ENCODE measurements around the gene MYO10.

DNA sequence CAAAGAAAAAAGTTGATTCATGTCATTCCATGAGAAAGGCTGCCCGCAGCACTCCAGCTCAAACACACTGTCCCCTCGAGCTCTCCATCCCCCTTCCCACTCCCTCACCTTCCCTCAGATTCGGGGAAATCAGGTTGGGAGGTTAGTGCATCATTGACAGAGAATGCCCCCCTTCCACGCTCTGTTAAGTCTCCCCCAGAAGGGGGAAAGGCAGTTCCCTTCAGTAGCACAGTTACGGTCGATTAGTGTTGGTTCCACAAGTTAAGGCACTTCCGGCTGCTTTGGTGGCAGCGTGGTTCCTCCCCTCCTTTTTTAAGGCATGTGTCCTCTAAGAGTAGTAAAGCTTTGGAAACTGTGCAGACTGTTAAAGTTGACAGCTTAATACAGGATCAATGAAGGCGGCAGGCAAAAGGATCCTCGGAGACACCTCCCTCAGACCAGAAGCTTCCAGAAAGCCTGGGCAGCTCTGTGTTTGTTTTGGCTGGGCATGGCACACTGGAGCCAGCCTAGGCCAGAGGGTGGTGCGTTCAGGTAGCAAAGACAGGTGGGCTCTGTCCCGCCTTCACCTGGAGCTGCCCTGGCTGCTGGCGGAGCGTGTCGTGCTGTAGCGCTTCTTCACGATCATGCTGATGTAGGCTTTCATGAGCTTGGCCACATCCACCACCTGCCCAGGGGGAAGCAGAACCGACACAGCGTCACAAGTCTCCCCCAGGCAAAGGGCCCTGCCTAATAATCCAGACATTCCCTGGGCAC lies 269.8 kb downstream of the MYO10 start:
- TF ChIP-seq, protein P1, sequence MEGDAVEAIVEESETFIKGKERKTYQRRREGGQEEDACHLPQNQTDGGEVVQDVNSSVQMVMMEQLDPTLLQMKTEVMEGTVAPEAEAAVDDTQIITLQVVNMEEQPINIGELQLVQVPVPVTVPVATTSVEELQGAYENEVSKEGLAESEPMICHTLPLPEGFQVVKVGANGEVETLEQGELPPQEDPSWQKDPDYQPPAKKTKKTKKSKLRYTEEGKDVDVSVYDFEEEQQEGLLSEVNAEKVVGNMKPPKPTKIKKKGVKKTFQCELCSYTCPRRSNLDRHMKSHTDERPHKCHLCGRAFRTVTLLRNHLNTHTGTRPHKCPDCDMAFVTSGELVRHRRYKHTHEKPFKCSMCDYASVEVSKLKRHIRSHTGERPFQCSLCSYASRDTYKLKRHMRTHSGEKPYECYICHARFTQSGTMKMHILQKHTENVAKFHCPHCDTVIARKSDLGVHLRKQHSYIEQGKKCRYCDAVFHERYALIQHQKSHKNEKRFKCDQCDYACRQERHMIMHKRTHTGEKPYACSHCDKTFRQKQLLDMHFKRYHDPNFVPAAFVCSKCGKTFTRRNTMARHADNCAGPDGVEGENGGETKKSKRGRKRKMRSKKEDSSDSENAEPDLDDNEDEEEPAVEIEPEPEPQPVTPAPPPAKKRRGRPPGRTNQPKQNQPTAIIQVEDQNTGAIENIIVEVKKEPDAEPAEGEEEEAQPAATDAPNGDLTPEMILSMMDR (IDR thresholded peaks at IDR 0.05): no peak
- no peak for TF ChIP-seq POLR2AphosphoS5 (IDR thresholded peaks at IDR 0.05)

Data from breast epithelium (tissue), 3 donors.